Kidney epithelial cell (primary cell): Measurements from ENCODE around the gene SPOUT1. TPM values are rescaled to one million over a fixed set of nuclear protein-coding genes. Genes with fewer than 3 reads are reported as not detected.

Experiments used
- DNase-seq: peaks from one replicate; pipeline ENCODE4 v3.0.0-alpha.2; 2010; ENCODE audit warnings: low read depth
- H3K27me3 ChIP-seq: 2 replicates; pipeline ENCODE4 v1.6.0; 2011; ENCODE audit warnings: low read length; ENCODE audit not compliant: control insufficient read depth, insufficient read depth
- H3K36me3 ChIP-seq: 2 replicates; pipeline ENCODE4 v1.5.1; 2011; ENCODE audit warnings: low read length; ENCODE audit not compliant: control insufficient read depth, insufficient read depth
- H3K4me3 ChIP-seq: 2 replicates; pipeline ENCODE4 v1.5.1; 2011; ENCODE audit warnings: low read depth, mild to moderate bottlenecking, control low read depth, low read length
- CTCF ChIP-seq: IDR thresholded peaks from 2 replicates; pipeline ENCODE4 v1.5.1; 2011; ENCODE audit warnings: mild to moderate bottlenecking, moderate library complexity, low read length, control low read depth, inconsistent platforms; ENCODE audit not compliant: insufficient read depth, poor library complexity, severe bottlenecking
- total RNA-seq: library from RNA; depleted of rRNA; stranded (reverse); fragments of >200 nt; gene quantifications from 2 replicates; pipeline ENCODE4 v1.2.3, GENCODE V29; 2015

Gene SPOUT1
- total RNA-seq, 1 donor from 2014 or later = 33.1 TPM

DNA sequence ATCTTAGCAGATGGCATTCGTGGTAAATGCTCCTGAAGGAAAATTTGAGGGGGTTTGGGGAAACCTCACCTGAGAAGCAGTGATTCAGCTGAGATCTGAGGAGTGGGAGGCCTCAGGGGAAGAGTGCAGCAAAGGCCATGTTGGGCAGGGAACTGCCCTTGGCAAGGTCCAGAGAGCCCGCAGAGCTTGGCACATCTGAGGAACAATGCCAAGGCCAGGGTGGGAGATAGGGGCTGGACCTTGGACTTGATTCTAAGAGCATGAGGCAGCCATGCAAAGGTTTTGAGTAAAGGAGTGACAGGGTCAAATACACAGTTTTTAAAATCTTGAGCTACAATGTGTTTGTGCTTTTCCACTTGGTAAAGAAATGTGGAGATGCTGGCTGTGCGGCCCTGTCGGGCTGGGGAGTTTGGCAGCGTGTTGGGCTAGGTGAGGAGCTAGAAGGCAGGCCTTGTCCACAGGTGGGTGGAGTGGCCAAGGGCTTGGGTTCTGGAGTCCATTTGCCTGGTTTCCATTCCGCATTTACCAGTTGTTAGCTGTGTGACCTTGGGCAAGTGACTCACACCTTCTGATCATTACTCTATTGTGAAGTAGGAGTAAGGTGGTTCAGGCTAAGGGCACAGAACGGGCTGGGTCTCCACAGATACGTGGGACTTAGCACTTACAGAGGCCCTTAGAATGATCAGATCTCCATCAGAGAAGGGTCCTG lies 36.5 kb downstream of the SPOUT1 start:
- peaks cover 3% of the 10 kb centered on the region for H3K36me3 ChIP-seq

DNA sequence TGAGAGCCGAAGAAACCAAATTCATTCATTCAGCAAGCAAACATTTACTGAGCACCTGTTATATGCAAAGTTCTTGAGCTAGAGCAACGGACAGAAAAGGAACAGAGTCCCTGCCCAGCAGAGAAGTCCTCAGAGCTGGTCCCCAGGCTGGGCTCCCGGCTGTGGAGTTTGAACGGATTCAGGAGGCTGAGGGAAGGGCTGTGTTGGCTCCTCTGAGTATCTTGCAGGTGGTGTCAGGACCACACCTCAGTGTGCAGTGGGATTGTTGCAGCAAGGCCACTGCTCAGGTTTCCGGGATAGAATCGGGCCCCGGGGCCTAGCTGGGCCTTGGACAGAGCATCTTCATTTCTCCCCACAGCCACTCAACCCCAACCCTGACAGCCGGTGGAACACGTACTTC lies 37.5 kb downstream of the SPOUT1 start:
- H3K4me3 ChIP-seq = no peak overlapping the region
- no peaks in the 10 kb centered on the region for H3K27me3 ChIP-seq
- DNase-seq = no peak
- peaks cover 2% of the 10 kb centered on the region for H3K36me3 ChIP-seq
- no peak for TF ChIP-seq CTCF

More for the DNA sequence above, 36.5 kb downstream of the SPOUT1 start:
- no peak for TF ChIP-seq CTCF
- H3K27me3 ChIP-seq = no peaks in the 10 kb centered on the region
- DNase-seq = no peak
- H3K4me3 ChIP-seq = no peak overlapping the region

GRCh38 chr9:128790536-128790935 lies 39.1 kb downstream of the SPOUT1 start:
- Histone ChIP-seq H3K27me3 (no peaks in the 10 kb centered on the region), H3K4me3 (no peak overlapping the region), H3K36me3 (peaks cover 2% of the 10 kb centered on the region)
- no peak for TF ChIP-seq CTCF
- no peak for DNase-seq

DNA sequence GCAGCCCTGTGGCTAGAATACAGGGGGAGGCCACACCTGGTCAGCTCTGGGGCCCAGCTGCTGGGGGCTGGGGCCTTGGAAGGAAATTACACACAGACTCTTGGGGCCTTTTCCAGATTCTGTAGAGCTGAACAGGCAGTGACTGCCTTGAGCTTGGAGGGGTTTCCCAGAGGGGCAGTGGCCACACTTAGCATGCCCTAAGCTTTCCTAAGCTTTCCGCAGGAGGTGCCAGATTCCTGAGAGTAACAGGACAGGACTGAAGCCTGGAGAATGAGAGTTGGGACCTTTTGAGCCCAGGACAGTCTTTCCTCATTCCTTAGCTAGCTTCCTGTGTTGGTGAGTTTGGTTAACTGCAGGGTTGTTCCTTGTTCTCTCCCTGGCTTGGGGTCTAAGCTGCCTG lies 41.1 kb downstream of the SPOUT1 start:
- TF ChIP-seq CTCF = no peak
- H3K27me3 ChIP-seq = no peaks in the 10 kb centered on the region
- no peak overlapping the region for H3K4me3 ChIP-seq
- peaks cover 2% of the 10 kb centered on the region for H3K36me3 ChIP-seq
- no peak for DNase-seq

DNA sequence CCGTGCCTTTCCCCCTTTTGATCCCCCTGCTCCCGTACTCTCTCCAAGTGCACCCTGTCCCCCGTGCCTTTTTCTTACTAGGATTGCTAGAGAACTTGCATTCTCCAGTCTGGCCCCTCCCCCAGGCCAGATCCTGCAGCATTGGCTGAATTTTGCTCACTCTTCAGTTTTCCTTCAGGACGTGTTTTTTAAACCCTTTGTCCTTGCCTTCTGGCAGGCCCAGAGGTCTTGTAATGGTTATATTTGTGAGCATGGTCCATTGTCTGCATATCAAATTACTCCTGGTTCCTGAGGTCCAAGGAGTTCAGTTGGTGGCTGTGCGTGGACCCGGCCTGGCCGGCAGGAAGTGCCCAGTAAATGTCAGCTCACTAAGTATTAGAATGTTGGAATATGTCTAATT lies 41.9 kb downstream of the SPOUT1 start:
- H3K36me3 ChIP-seq = no peaks in the 10 kb centered on the region
- TF ChIP-seq CTCF = no peak
- no peak for DNase-seq

More for the DNA sequence above, 41.9 kb downstream of the SPOUT1 start:
- no peaks in the 10 kb centered on the region for H3K27me3 ChIP-seq
- peak overlapping the region; percentile 98 for H3K4me3 ChIP-seq
